ENCODE data around the gene SDF2L1. TPM values are rescaled to one million over a fixed set of nuclear protein-coding genes. Genes with fewer than 3 reads are reported as not detected.
"Not testable (repeated sequence)": the region's sequence is repeated elsewhere in the genome, so short reads cannot be mapped to it uniquely, and the experiment has no call there.

The SDF2L1 gene
- total RNA-seq, 1 donor from 2014 or later: 32.4 TPM

DNA sequence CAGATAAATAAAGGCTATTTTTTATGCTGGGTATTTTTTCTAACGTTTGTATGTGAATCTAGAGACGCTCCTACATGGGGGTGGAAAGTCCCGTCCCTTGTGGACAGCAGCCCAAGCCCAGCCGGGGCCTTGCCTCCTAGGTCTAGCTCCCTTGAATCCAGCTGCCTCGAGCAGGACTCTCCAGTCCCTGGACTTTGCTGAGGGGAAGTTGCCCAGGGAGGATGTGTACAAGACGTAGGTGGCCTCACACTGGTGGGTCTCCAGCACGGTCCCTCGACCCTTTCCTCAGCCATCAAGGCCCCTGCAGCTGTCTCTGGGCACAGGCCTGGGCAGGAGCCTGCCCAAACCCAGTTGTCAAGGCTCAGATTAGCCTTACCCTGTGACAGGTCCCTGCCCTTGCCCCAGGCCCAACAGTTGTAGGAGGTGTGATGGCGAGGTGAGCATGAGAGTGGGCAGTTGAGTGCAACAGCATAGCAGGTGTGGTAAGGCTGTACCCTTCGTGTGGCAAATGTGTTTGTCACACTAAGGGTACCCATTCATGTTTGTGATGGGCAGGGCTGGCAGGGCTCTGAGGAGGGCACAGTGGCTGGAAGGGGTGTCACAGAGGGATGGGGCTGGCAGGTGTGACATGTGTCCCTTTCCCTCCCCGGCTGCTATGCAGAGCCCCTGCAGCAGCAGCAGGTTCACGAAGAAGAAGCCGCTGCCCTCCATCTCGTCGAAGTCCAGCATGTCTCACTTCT, 6.2 kb upstream of the SDF2L1 start:
- TF ChIP-seq, protein P1, sequence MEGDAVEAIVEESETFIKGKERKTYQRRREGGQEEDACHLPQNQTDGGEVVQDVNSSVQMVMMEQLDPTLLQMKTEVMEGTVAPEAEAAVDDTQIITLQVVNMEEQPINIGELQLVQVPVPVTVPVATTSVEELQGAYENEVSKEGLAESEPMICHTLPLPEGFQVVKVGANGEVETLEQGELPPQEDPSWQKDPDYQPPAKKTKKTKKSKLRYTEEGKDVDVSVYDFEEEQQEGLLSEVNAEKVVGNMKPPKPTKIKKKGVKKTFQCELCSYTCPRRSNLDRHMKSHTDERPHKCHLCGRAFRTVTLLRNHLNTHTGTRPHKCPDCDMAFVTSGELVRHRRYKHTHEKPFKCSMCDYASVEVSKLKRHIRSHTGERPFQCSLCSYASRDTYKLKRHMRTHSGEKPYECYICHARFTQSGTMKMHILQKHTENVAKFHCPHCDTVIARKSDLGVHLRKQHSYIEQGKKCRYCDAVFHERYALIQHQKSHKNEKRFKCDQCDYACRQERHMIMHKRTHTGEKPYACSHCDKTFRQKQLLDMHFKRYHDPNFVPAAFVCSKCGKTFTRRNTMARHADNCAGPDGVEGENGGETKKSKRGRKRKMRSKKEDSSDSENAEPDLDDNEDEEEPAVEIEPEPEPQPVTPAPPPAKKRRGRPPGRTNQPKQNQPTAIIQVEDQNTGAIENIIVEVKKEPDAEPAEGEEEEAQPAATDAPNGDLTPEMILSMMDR (IDR thresholded peaks at IDR 0.05; ENCODE audit: unreplicated experiment): no peak
- DNase-seq (ENCODE audit: low spot score): no peak
- no peaks in the 10 kb centered on the region for H3K36me3 Mint-ChIP-seq (ENCODE audit: low read depth, unreplicated experiment)
- H3K4me1 Mint-ChIP-seq (ENCODE audit: unreplicated experiment): peaks cover 5% of the 10 kb centered on the region
- H3K9me3 Mint-ChIP-seq (ENCODE audit: unreplicated experiment): no peaks in the 10 kb centered on the region
- no peak overlapping the region for H3K27ac Mint-ChIP-seq (ENCODE audit: unreplicated experiment)
- H3K4me3 Mint-ChIP-seq (ENCODE audit: unreplicated experiment): no peak overlapping the region
- peaks cover 5% of the 10 kb centered on the region for H3K27me3 Mint-ChIP-seq (ENCODE audit: unreplicated experiment)

DNA sequence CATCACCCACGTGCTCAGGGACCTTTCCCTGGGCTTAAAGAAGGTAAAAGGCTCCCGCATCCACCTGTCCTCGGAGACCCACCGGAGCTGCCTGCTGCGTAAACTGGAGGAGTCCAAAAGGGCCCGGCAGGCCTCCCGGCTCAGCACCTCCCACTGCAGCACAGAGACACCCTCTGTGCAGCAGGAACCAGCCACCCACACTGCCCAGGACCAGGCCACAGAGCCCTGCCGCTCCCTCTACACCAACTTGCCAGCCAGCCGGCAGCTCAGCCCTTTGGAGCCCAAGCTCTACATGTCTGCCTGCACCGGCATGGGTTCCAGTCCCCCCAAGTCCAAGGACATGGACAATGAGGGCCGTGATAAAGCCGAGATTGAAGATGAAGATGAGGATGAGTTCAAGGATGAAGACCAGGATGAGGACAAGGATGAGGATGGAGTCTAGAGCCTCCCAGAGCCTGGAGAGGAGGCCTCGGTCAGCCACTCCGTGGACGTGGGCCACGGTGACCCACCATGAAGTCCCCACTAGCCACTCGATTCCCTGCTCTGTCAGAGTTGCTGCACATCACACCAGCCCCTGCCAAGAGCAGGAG, 5.4 kb upstream of the SDF2L1 start:
- peak overlapping the region; percentile 11 for H3K27ac Mint-ChIP-seq (ENCODE audit: unreplicated experiment)
- TF ChIP-seq, protein P1 (IDR thresholded peaks at IDR 0.05; ENCODE audit: unreplicated experiment): no peak
- DNase-seq (ENCODE audit: low spot score): no peak
- no peaks in the 10 kb centered on the region for H3K36me3 Mint-ChIP-seq (ENCODE audit: low read depth, unreplicated experiment)
- peaks cover 5% of the 10 kb centered on the region for H3K27me3 Mint-ChIP-seq (ENCODE audit: unreplicated experiment)
- H3K4me1 Mint-ChIP-seq (ENCODE audit: unreplicated experiment): peaks cover 10% of the 10 kb centered on the region
- no peaks in the 10 kb centered on the region for H3K9me3 Mint-ChIP-seq (ENCODE audit: unreplicated experiment)
- H3K4me3 Mint-ChIP-seq (ENCODE audit: unreplicated experiment): no peak overlapping the region

DNA sequence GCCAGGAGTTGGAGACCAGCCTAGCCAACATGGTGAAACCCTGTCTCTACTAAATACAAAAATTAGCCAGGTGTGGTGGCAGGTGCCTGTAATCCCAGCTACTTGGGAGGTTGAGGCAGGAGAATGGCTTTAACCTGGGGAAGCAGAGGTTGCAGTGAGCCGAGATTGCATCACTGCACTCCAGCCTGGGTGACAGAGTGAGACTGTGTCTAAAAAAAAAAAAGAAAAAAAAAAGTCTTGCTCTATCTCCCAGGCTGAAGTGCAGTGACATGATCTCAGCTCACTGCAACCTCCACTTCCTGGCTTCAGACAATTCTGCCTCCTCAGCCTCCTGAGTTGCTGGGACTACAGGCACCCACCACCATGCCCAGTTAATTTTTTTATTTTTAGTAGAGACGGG, 4.7 kb upstream of the SDF2L1 start:
- H3K4me3 Mint-ChIP-seq (ENCODE audit: unreplicated experiment); H3K4me1 Mint-ChIP-seq (ENCODE audit: unreplicated experiment); H3K9me3 Mint-ChIP-seq (ENCODE audit: unreplicated experiment); H3K36me3 Mint-ChIP-seq (ENCODE audit: low read depth, unreplicated experiment); DNase-seq (ENCODE audit: low spot score); H3K27ac Mint-ChIP-seq (ENCODE audit: unreplicated experiment); H3K27me3 Mint-ChIP-seq (ENCODE audit: unreplicated experiment): not testable (repeated sequence)

DNA sequence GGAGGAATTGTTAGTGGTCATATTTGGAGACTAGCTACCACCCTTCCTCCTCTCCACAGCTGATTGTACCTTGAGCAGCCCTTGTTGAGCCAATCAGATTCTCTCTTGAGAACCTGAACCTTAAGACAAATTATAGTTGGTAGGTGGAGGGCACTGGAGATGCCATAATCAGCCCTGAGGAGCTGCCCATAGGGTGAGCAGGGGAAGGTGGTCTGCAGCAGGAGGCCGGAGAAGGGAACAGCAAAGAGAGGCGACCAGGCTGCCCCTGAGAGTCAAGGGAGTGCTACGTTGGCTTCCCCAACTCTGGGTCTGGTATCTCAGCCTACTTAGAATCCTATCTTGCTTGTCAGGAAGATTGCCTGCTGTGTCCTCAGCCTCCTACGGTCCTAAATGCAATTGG, 2.7 kb upstream of the SDF2L1 start:
- no peaks in the 10 kb centered on the region for H3K9me3 Mint-ChIP-seq (ENCODE audit: unreplicated experiment)
- H3K27me3 Mint-ChIP-seq (ENCODE audit: unreplicated experiment): peaks cover 12% of the 10 kb centered on the region
- peaks cover 6% of the 10 kb centered on the region for H3K36me3 Mint-ChIP-seq (ENCODE audit: low read depth, unreplicated experiment)
- H3K27ac Mint-ChIP-seq (ENCODE audit: unreplicated experiment): no peak overlapping the region
- TF ChIP-seq, protein P1 (IDR thresholded peaks at IDR 0.05; ENCODE audit: unreplicated experiment): no peak
- no peak overlapping the region for H3K4me3 Mint-ChIP-seq (ENCODE audit: unreplicated experiment)
- H3K4me1 Mint-ChIP-seq (ENCODE audit: unreplicated experiment): peaks cover 19% of the 10 kb centered on the region
- DNase-seq (ENCODE audit: low spot score): no peak

DNA sequence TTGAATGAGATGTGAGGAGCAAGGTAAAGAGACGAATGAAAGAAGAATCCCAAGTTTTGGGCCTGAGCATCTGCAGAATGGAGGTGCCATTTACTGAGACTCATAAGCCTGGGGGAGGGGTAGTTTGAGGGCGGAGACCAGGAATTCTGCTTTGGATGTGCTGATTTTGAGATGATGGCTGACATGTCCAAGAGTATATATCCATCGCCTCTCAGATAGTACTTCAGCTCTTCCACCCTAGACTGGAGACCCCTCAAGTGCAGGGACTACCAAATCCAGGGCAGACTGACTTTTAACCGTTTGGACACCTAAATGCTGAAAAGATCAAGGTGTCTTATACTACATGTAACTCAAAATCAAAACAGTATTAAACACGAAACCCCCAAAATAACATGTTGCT, 1.3 kb upstream of the SDF2L1 start:
- Mint-ChIP-seq H3K9me3 (ENCODE audit: unreplicated experiment) (no peaks in the 10 kb centered on the region), H3K4me1 (ENCODE audit: unreplicated experiment) (peaks cover 19% of the 10 kb centered on the region), H3K36me3 (ENCODE audit: low read depth, unreplicated experiment) (peaks cover 6% of the 10 kb centered on the region), H3K27ac (ENCODE audit: unreplicated experiment) (no peak overlapping the region), H3K4me3 (ENCODE audit: unreplicated experiment) (peak overlapping the region; percentile 89), H3K27me3 (ENCODE audit: unreplicated experiment) (peaks cover 10% of the 10 kb centered on the region)
- no peak for DNase-seq (ENCODE audit: low spot score)
- TF ChIP-seq, protein P1 (IDR thresholded peaks at IDR 0.05; ENCODE audit: unreplicated experiment): no peak

All from endothelial cell (in vitro differentiated cells).